22Rv1 (cell line): ENCODE results near the gene SRSF9.

Experiments used
- H3K27ac ChIP-seq: fragments of 450-650 bp; 2 replicates; pipeline ENCODE4 v1.5.1; 2017
- CTCF ChIP-seq: fragments of 450-650 bp; IDR thresholded peaks from 2 replicates; pipeline ENCODE4 v1.5.1; 2017; ENCODE audit warnings: mild to moderate bottlenecking
- ZFX ChIP-seq: fragments of 450-650 bp; IDR thresholded peaks from 2 replicates; pipeline ENCODE4 v1.6.1; 2017; ENCODE audit warnings: antibody characterized with exemption, borderline replicate concordance

SRSF9 gene

GRCh38 chr12:120460157-120460556 lies 9.4 kb downstream of the SRSF9 start:
- H3K27ac ChIP-seq = peak overlapping the region; percentile 17
- no peak for TF ChIP-seq CTCF
- TF ChIP-seq ZFX = no peak

GRCh38 chr12:120457133-120457532 lies 12.4 kb downstream of the SRSF9 start:
- TF ChIP-seq ZFX (no peak), CTCF (peak; percentile 66)
- H3K27ac ChIP-seq = no peak overlapping the region

GRCh38 chr12:120455302-120455701 lies 14.2 kb downstream of the SRSF9 start:
- no peak for TF ChIP-seq CTCF
- no peak for TF ChIP-seq ZFX
- peak overlapping the region; percentile 6; the same call in 1 of the 2 replicates for H3K27ac ChIP-seq

- no peak overlapping the region; the same call in 1 of the 2 replicates for H3K27ac ChIP-seq
- peak; percentile 94 for TF ChIP-seq CTCF
- TF ChIP-seq ZFX = no peak
Measured at GRCh38 chr12:120453977-120454376, 15.6 kb downstream of the SRSF9 start.

GRCh38 chr12:120453060-120453750 lies 16.3 kb downstream of the SRSF9 start:
- peak overlapping the region; percentile 0; the same call in 1 of the 2 replicates for H3K27ac ChIP-seq
- TF ChIP-seq CTCF = no peak
- TF ChIP-seq ZFX = no peak

- H3K27ac ChIP-seq = peak overlapping the region; percentile 0; the same call in 1 of the 2 replicates
Measured at GRCh38 chr12:120452524-120452923, 17.0 kb downstream of the SRSF9 start.

- no peak for TF ChIP-seq CTCF
- no peak for TF ChIP-seq ZFX
- H3K27ac ChIP-seq = no peak overlapping the region
Measured at GRCh38 chr12:120447992-120448391, 21.6 kb downstream of the SRSF9 start.

- peak overlapping the region; percentile 83 for H3K27ac ChIP-seq
Measured at GRCh38 chr12:120446844-120447178, 22.7 kb downstream of the SRSF9 start.
